GM19468 (cell line): ENCODE data around the gene GCC1.
"Not testable (repeated sequence)": the region's sequence is repeated elsewhere in the genome, so short reads cannot be mapped to it uniquely, and the experiment has no call there.

ENCODE experiments used
- ATAC-seq: cut with Tn5 transposase; IDR thresholded peaks from one replicate; pipeline ENCODE4 v1.9.1; 2021; ENCODE audit warnings: mild to moderate bottlenecking, moderate library complexity, moderate number of reproducible peaks; ENCODE audit not compliant: unreplicated experiment; ENCODE audit errors: extremely low read depth

GCC1 gene

GRCh38 chr7:127540461-127540860 is 44.9 kb downstream of the GCC1 start:
- not testable (repeated sequence) for ATAC-seq

GRCh38 chr7:127539116-127539515 is 46.3 kb downstream of the GCC1 start:
- no peak for ATAC-seq

- ATAC-seq = no peak
Measured at GRCh38 chr7:127536741-127537140, 48.7 kb downstream of the GCC1 start.

GRCh38 chr7:127536394-127536691 is 49.1 kb downstream of the GCC1 start:
- ATAC-seq = no peak

GRCh38 chr7:127535546-127536393 is 49.6 kb downstream of the GCC1 start:
- no peak for ATAC-seq

GRCh38 chr7:127534636-127535035 is 50.8 kb downstream of the GCC1 start:
- no peak for ATAC-seq

GRCh38 chr7:127532736-127533135 is 52.7 kb downstream of the GCC1 start:
- ATAC-seq = no peak

- no peak for ATAC-seq
Measured at GRCh38 chr7:127532151-127532550, 53.2 kb downstream of the GCC1 start.
